22Rv1 (cell line): ENCODE data around the gene SUFU.

Experiments
- CTCF ChIP-seq: fragments of 450-650 bp; IDR thresholded peaks from 2 replicates; pipeline ENCODE4 v1.5.1; 2017; ENCODE audit warnings: mild to moderate bottlenecking
- ZFX ChIP-seq: fragments of 450-650 bp; IDR thresholded peaks from 2 replicates; pipeline ENCODE4 v1.6.1; 2017; ENCODE audit warnings: antibody characterized with exemption, borderline replicate concordance

- TF ChIP-seq CTCF, result no peak
- no peak for TF ChIP-seq ZFX
Observed at GRCh38 chr10:102519246-102519825, 15.6 kb downstream of the SUFU start.
